HG03159 (cell line): ENCODE measurements around the gene ZNF496.
"Not testable (repeated sequence)": the region's sequence is repeated elsewhere in the genome, so short reads cannot be mapped to it uniquely, and the experiment has no call there.

ENCODE experiments used
- ATAC-seq: cut with Tn5 transposase; IDR thresholded peaks from one replicate; pipeline ENCODE4 v1.9.1; 2021; ENCODE audit warnings: mild to moderate bottlenecking, moderate library complexity; ENCODE audit not compliant: unreplicated experiment

The ZNF496 gene

GRCh38 chr1:247360116-247360898 lies 28.6 kb upstream of the ZNF496 start:
- no peak for ATAC-seq

- ATAC-seq = no peak
Measured at GRCh38 chr1:247359559-247359958, 27.9 kb upstream of the ZNF496 start.

GRCh38 chr1:247358920-247359319 lies 27.3 kb upstream of the ZNF496 start:
- ATAC-seq = no peak

GRCh38 chr1:247357781-247358211 lies 26.1 kb upstream of the ZNF496 start:
- ATAC-seq = peak; percentile 89

- ATAC-seq = no peak
Measured at GRCh38 chr1:247357052-247357780, 25.5 kb upstream of the ZNF496 start.

DNA sequence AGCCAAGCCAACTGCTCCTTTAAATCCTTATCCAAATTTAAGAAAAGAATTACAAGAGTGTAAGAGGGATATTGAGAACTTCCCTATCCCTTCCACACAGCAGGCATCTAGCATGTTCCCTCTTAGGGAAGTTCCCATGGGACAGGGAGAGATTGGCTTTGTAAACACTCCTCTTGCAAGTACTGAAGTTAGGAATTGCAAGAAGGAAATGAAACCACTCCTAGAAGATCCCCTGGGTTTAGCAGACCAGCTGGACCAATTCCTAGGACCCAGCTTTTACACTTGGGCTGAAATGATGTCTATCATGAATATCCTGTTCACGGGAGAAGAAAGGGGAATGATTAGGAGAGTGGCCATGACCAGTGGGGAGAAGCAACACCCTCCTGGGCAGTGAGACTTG lies 23.5 kb upstream of the ZNF496 start:
- ATAC-seq = not testable (repeated sequence)

DNA sequence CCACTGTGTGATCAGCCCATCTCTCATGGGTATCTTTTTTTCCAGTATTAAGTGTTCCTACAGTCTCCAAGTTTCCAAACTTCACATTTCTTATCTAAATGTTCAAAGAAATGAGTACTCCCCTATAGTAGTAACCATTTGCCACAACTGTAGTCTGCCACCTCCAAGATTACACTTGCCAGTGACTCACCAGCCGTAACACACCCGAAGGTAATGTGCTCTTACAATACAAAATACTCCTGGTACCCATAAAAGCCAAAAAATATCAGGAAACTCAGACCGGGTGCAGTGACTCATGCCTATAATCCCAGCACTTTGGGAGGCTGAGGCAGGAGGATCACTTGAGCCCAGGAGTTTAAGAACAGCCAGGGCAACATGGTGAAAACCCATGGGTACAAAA lies 20.5 kb upstream of the ZNF496 start:
- no peak for ATAC-seq

- ATAC-seq = no peak
Measured at GRCh38 chr1:247350587-247350986, 18.9 kb upstream of the ZNF496 start.

DNA sequence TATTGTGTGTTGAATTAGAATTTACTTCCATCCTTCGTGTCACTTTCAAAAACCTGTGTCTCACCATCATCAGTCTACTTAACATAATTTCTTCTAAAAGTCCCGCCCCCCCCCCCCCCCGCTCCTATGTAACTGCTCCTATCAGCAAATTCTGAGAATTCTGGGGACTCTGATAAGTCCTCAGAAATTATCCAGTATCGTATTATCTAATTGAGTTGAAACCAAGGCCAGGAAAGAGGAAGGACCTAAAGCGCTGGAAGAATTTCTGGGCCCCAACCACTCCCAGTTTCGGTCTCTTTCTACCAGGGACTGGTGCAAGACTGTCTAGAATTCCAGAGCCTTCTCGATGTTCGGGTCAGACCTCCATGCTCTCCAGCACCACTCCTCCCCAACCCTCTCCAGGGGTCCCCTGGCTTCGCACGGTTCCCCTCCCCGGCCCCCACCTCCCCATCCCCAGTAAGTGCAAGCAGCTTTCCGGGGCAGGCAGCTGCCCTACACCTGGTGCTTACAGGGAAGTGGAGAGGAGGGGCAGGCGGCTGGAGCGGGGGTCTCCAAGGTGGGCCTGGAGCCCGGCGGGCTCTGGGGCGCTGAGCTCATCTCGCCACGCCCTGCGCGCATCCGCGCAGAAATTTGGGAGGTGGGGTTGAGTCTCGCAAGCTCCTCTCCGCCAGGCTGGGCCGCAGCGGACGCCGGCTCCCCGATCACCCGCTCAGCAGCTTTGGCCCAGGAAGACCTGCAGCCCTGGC lies 16.0 kb upstream of the ZNF496 start:
- no peak for ATAC-seq

DNA sequence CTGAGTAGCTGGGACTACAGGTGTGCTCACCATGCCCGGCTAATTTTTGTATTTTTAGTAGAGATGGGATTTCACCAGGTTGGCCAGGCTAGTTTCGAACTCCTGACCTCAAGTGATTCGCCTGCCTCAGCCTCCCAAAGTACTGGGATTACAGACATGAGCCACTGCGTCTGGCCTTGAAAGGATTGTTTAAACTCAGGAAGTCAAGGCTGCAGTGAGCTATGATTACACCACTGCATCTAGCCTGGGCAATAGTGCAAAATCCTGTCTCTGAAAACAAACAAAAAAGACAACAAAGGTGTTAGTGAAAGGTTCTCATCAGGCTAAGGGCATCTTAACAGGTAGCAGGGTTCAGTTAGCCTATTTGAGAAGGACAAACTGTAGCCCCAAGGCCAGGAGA lies 14.2 kb upstream of the ZNF496 start:
- no peak for ATAC-seq

DNA sequence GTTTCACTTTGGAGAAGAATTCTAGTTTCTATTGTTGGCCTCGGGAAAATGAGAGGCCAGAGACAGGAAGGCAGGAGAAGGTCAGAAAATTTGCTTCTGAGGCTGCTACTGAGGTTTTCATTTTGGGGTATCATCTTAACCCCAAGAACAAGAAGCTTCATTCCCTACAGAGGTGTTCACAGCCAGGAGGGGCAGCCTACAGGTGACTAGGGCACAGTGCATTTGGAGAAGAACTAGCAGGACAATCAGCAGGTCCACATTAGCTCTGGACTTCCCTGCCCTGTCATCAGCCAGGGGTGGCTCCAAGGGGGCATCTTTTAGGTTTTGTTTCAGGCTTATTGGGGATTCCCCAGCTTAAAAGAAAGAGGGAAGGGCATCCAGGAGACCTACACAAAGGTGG lies 12.1 kb upstream of the ZNF496 start:
- no peak for ATAC-seq

DNA sequence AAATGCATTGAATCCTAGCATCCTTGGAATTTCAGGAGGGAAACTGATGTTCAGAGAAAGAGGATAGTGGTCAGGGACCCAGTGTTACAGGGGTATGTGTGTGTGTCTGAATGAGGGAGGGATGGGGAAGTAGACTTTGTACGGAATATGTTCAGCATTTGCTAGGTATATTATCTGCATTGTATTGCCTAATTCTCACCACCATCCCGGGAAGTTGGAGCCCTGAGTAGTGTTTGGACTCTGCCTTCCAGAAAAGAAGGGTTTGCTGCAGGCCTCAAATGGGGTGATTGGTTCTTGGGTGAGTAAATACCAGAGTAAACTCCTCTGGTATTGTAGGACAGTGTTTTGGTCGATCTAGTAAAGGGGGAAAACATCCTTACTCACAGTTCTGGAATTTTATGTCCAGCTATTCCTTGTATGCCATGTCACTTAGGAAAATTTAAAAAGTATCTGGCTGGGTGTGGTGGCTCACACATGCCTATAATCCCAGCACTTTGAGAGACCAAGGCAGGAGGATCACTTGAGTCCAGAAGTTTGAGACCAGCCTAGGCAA lies 7.1 kb upstream of the ZNF496 start:
- no peak for ATAC-seq

DNA sequence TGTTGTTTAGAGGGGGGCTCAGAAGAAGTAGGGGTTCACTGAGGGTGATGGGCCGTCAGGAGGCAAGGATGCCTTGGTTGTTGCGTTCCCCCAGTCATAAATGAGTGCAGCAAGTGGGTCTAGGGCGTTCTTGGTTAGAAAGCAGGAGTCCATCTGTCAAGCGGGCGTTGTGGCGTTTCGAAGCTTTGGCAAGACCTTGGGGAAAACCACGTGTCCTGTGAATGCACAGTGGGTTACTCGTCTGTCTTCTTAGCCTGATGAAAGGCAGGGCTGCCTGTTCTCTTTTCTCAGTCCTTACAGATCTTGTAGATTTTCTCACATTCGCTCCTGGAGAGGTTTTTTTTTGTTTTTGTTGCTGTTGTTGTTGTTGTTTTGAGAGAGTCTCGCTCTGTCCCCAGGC lies 6.3 kb upstream of the ZNF496 start:
- no peak for ATAC-seq

DNA sequence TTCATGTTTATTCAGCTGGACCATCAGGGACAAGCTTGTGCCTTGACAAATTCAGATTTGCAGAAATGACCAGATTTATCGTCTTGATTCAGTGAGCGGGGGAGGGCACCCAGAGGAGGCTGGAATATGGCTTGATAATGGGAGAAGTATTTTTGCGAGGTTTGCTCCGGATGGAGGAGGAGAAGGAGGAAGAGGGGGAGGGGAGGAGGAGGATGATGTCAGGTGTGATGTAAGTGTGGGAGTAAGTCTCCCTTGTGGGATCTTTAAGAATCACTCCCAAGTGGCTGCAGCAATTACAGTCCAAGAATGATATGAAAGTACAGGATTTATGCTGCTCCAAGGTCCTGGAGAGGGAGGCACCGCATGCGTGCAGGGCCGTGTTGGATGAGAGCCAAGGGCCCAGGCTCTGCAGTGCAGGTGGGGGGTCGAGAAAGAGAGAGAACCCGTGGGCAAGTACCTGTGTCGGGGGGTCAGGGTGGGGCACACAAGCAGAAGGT lies 5.6 kb upstream of the ZNF496 start:
- ATAC-seq = no peak

GRCh38 chr1:247336390-247336789 lies 4.7 kb upstream of the ZNF496 start:
- ATAC-seq = no peak

DNA sequence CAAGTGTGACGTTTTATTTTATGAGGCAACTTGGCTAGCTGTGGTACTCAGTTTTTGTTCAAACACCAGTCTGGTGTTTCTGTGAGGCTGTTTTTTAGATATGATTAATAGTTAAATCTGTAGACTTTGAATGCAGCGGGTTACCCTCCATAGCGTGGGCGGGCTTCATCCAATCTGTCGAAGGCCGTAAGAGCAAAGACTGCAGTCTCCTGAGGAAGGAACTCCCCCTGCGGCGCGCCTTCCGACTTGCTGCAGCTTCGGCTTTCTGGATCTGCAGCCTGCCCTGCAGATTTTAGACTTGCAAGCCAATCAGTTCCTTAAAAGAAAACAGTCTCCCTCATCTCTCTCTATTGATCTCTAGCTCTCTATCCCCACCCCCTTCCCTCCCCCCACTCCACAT lies 4.2 kb upstream of the ZNF496 start:
- ATAC-seq = no peak

GRCh38 chr1:247334378-247335133 lies 2.9 kb upstream of the ZNF496 start:
- no peak for ATAC-seq

GRCh38 chr1:247332623-247333361 lies 1.1 kb upstream of the ZNF496 start:
- ATAC-seq = no peak

- ATAC-seq = peak; percentile 44
Measured at GRCh38 chr1:247332215-247332622, 552 bp upstream of the ZNF496 start.

DNA sequence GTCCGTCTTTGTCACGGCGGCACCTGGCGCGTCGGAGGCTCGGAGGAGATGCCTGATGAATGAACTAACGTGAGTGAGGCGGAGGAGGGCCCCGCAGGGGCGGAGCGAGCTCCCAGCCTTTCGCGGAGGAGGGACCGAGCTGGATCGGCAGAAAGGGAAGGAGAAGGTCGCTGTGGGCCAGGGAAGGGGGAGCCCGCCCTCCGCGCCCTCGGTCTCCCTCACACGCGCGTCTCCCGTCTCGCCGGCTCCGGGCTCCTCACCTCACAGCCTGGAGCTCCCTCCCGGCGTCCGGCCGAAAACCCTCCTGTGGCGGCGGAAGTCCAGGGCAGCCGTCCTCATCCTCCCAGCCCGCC lies 519 bp downstream of the ZNF496 start:
- ATAC-seq = peak; percentile 46
